IPS DF 6.9 (cell line): ENCODE measurements around the gene LITAF.

ENCODE experiments used
- DNase-seq: peaks from one replicate; pipeline ENCODE4 v3.0.0-alpha.2; 2013; ENCODE audit warnings: low read depth, low spot score
- H3K27ac ChIP-seq: one replicate; pipeline ENCODE4 v1.5.1; 2013; ENCODE audit warnings: low read length, control low read depth
- H3K27me3 ChIP-seq: 2 replicates; pipeline ENCODE4 v1.6.1; 2013; ENCODE audit warnings: mild to moderate bottlenecking, low read length; ENCODE audit not compliant: control insufficient read depth, insufficient read depth
- H3K36me3 ChIP-seq: 2 replicates; pipeline ENCODE4 v1.6.1; 2013; ENCODE audit warnings: low read length; ENCODE audit not compliant: control insufficient read depth, insufficient read depth
- H3K4me1 ChIP-seq: 2 replicates; pipeline ENCODE4 v1.6.1; 2013; ENCODE audit warnings: low read length; ENCODE audit not compliant: control insufficient read depth, insufficient read depth
- H3K4me3 ChIP-seq: 2 replicates; pipeline ENCODE4 v1.5.1; 2013; ENCODE audit warnings: mild to moderate bottlenecking, low read length
- H3K9me3 ChIP-seq: 2 replicates; pipeline ENCODE4 v1.6.1; 2013; ENCODE audit warnings: low read length, inconsistent platforms; ENCODE audit not compliant: control insufficient read depth, insufficient read depth
- WGBS: extraction: QIAGEN DNeasy Blood & Tissue Kit; methylation state at CpG from one replicate; pipeline ENCODE4 v1.1.7; 2013; ENCODE audit warnings: mixed read lengths, missing lambda C conversion rate; ENCODE audit not compliant: insufficient read length, insufficient coverage; 5-methylcytosine and 5-hydroxymethylcytosine counted together

Gene LITAF

GRCh38 chr16:11586856-11587642 is at the start of gene LITAF:
LITAF (minus strand) TSS chr16:11586919; CDS start chr16:11556730, 30,189 bp downstream.
- H3K36me3 ChIP-seq: peaks cover 3% of the 10 kb centered on the region; the same call in 1 of the 2 replicates
- H3K4me3 ChIP-seq: peak within 1 kb of the TSS; percentile 55
- WGBS: no CpG with 5 or more reads among the region's 74 CpGs
- peaks cover 11% of the 10 kb centered on the region for H3K4me1 ChIP-seq
- DNase-seq: no peak
- H3K27me3 ChIP-seq: peaks cover 4% of the 10 kb centered on the region
- no peak within 1 kb of the TSS for H3K27ac ChIP-seq
- H3K9me3 ChIP-seq: no peaks in the 10 kb centered on the region

DNA sequence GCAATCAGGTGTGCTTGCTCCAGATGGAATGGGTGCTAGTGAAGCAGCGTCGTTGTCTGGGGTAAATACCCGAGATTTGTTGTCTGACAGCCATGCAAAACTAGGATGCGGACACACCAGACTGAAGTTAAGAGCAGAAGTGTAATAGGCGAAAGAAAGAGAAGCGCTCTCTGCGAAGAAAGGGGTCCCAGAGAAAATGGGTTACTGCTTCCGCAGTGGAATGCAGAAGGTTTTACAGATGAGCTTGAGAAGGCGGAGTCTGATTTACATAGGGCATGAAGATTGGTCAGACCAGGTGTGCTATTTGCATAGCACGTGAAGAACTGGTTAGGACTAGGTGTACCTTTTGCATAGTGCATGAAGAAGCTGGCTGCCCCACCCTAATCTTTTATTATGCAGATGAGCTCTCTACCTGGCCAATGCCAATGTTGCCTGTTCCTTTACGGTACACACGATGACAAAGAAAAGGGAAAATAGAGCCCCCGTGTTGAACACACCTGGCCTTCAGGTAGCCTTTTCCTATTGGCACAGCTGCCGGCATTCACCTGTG is 49.5 kb upstream of the LITAF start:
- H3K36me3 ChIP-seq: no peaks in the 10 kb centered on the region
- WGBS: no CpG with 5 or more reads among the region's 14 CpGs
- no peak overlapping the region for H3K27ac ChIP-seq
- no peak overlapping the region for H3K4me3 ChIP-seq
- H3K27me3 ChIP-seq: no peaks in the 10 kb centered on the region
- DNase-seq: peak; percentile 96
- peaks cover 5% of the 10 kb centered on the region; the same call in 1 of the 2 replicates for H3K4me1 ChIP-seq
- H3K9me3 ChIP-seq: no peaks in the 10 kb centered on the region

DNA sequence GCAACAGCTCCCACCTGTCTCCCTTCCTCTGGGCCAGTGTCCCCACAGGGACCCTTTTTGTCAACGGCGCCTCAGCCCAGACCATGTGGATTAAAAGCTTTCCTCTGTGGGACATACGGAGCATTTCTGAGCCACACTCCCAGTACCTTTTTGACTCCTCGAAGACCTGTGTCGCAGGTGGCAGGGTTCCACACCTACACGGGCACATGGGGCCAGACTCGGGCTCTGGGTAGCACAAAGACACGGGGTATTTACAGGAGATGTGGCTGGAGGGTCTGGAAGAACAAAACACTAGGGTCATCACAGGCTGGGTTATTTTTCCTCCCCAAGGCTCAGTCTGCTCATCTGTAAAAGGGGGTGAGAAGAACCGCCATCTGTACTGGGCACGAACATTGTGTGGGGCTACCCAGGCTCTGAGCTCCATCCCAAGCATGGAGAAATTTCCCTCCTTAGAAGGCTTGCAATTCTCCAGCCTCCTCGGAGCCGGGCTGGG is 49.0 kb upstream of the LITAF start:
- Histone ChIP-seq H3K36me3 (no peaks in the 10 kb centered on the region), H3K4me3 (no peak overlapping the region), H3K4me1 (peaks cover 4% of the 10 kb centered on the region; the same call in 1 of the 2 replicates), H3K27me3 (no peaks in the 10 kb centered on the region), H3K27ac (no peak overlapping the region), H3K9me3 (no peaks in the 10 kb centered on the region)
- WGBS: no CpG with 5 or more reads among the region's 12 CpGs
- DNase-seq: no peak

DNA sequence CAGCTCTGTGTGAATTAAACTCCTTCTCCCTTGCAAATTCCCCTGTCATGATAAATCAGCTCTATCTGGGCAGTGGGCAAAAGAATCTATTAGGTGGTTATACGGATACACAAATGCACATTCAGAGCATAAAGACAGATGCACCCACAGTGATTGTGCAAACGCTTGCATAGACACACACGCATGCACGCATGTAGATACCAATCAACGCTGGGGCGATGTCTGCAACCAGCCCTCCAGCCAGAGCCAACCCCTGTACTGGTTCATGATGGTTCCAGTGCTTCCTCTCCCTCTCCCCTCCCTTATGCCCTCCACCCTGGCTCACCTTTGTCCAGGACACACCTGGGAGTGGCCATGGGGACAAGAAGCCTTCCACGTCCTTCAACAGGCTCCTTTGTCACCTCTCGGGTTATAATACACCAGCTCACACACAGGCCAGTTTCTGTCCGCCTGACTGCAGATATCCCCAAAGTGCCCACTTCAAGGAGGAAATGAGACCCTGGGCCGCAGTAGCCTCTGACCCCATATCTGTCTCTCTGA is 48.5 kb upstream of the LITAF start:
- H3K4me1 ChIP-seq: 0 out of 2 replicates have a peak, but pooled peaks cover 2% of the 10 kb centered on the region
- no peaks in the 10 kb centered on the region for H3K36me3 ChIP-seq
- no peak overlapping the region for H3K4me3 ChIP-seq
- no peaks in the 10 kb centered on the region for H3K27me3 ChIP-seq
- no peak overlapping the region for H3K27ac ChIP-seq
- no CpG with 5 or more reads among the region's 10 CpGs for whole genome bisulfite sequencing
- DNase-seq: no peak
- no peaks in the 10 kb centered on the region for H3K9me3 ChIP-seq

DNA sequence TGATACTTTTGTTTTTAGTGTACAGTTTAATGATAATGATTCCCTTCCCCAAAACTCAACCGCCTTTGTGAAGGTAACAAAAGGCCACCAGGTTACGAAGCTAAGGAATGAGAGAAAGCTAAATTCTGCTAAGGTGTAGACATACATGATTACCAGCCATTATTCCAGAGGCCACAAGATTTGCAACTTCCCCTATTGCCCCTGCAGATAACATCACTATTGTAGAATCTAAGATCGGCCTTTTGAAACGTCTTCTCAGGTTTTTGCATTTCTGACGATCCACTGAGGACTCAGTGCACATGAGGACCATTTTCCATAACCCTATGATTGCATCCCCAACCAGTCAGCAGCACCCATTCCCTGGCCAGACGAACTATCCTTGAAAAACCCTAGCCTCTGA is 47.6 kb upstream of the LITAF start:
- Histone ChIP-seq H3K4me1 (0 out of 2 replicates have a peak, but pooled peaks cover 2% of the 10 kb centered on the region), H3K27ac (no peak overlapping the region)
- no CpG with 5 or more reads among the region's 6 CpGs for whole genome bisulfite sequencing

GRCh38 chr16:11633113-11633512 is 46.4 kb upstream of the LITAF start:
- H3K27me3 ChIP-seq: no peaks in the 10 kb centered on the region
- no CpG with 5 or more reads among the region's 3 CpGs for WGBS
- 0 out of 2 replicates have a peak, but pooled peaks cover 2% of the 10 kb centered on the region for H3K4me1 ChIP-seq
- no peak overlapping the region for H3K27ac ChIP-seq
- H3K9me3 ChIP-seq: no peaks in the 10 kb centered on the region
- no peak for DNase-seq
- no peak overlapping the region for H3K4me3 ChIP-seq
- no peaks in the 10 kb centered on the region for H3K36me3 ChIP-seq

More for the DNA sequence above, 47.6 kb upstream of the LITAF start:
- H3K9me3 ChIP-seq: no peaks in the 10 kb centered on the region
- H3K27me3 ChIP-seq: no peaks in the 10 kb centered on the region
- no peak overlapping the region for H3K4me3 ChIP-seq
- no peaks in the 10 kb centered on the region for H3K36me3 ChIP-seq
- no peak for DNase-seq

GRCh38 chr16:11632455-11632939 is 45.8 kb upstream of the LITAF start:
- no CpG with 5 or more reads among the region's 15 CpGs for WGBS
- no peaks in the 10 kb centered on the region for H3K9me3 ChIP-seq
- no peak overlapping the region for H3K4me3 ChIP-seq
- no peaks in the 10 kb centered on the region for H3K27me3 ChIP-seq
- no peaks in the 10 kb centered on the region for H3K36me3 ChIP-seq
- no peak overlapping the region for H3K27ac ChIP-seq
- no peak for DNase-seq
- 0 out of 2 replicates have a peak, but pooled peaks cover 2% of the 10 kb centered on the region for H3K4me1 ChIP-seq

- 0 out of 2 replicates have a peak, but pooled peaks cover 2% of the 10 kb centered on the region for H3K4me1 ChIP-seq
- H3K9me3 ChIP-seq: no peaks in the 10 kb centered on the region
- H3K36me3 ChIP-seq: no peaks in the 10 kb centered on the region
- no peak overlapping the region for H3K4me3 ChIP-seq
- H3K27ac ChIP-seq: no peak overlapping the region
- no peak for DNase-seq
- H3K27me3 ChIP-seq: no peaks in the 10 kb centered on the region
- no CpG with 5 or more reads among the region's 7 CpGs for WGBS
Observed at GRCh38 chr16:11631214-11631613, 44.5 kb upstream of the LITAF start.

- H3K27me3 ChIP-seq: no peaks in the 10 kb centered on the region
- H3K9me3 ChIP-seq: no peaks in the 10 kb centered on the region
- no CpG with 5 or more reads among the region's 6 CpGs for WGBS
- no peak overlapping the region for H3K4me3 ChIP-seq
- no peaks in the 10 kb centered on the region for H3K36me3 ChIP-seq
- H3K27ac ChIP-seq: no peak overlapping the region
- no peak for DNase-seq
- 0 out of 2 replicates have a peak, but pooled peaks cover 2% of the 10 kb centered on the region for H3K4me1 ChIP-seq
Observed at GRCh38 chr16:11630768-11631056, 44.0 kb upstream of the LITAF start.

GRCh38 chr16:11630046-11630767 is 43.5 kb upstream of the LITAF start:
- H3K27ac ChIP-seq: no peak overlapping the region

More at GRCh38 chr16:11630046-11630767, 43.5 kb upstream of the LITAF start:
- Histone ChIP-seq H3K9me3 (no peaks in the 10 kb centered on the region), H3K4me3 (no peak overlapping the region), H3K27me3 (no peaks in the 10 kb centered on the region), H3K4me1 (0 out of 2 replicates have a peak, but pooled peaks cover 1% of the 10 kb centered on the region), H3K36me3 (no peaks in the 10 kb centered on the region)
- WGBS: no CpG with 5 or more reads among the region's 12 CpGs
- no peak for DNase-seq
